ENCODE results near the gene STRBP.

The STRBP gene

DNA sequence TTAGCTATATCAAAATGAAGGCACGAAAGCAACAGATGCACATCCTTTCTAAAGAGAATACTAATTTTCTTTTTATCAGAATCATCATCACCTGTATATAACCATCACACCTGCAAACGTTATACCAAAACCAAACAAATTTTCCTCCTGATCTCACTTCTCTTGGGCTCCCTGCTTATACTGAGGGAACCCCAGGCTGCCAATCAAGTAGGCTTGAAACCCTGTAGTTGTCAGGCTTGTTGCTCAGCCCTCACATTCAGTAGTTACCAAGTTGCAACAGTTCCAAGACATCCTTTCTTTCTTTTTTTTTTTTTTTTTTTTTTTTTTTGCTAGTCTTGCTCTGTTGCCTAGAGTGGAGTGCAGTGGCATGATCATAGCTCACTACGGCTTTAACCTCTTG is 12.7 kb downstream of the STRBP start:
- Histone ChIP-seq H3K4me2 (ENCODE audit: insufficient read depth, low read length) (no peak overlapping the region), H3K27ac (ENCODE audit: low read length) (no peak overlapping the region), H3K9me3 (ENCODE audit: insufficient read depth, low read length, severe bottlenecking) (no peaks in the 10 kb centered on the region), H4K20me1 (ENCODE audit: insufficient read depth, low read length) (peaks cover 6% of the 10 kb centered on the region; the same call in 1 of the 2 replicates), H3K79me2 (ENCODE audit: insufficient read depth, low read length) (peaks cover 57% of the 10 kb centered on the region), H3K4me1 (ENCODE audit: insufficient read depth, low read length) (no peaks in the 10 kb centered on the region), H3K27me3 (ENCODE audit: insufficient read depth, low read length, poor library complexity) (no peaks in the 10 kb centered on the region), H3K36me3 (ENCODE audit: insufficient read depth, low read length) (no peaks in the 10 kb centered on the region), H2AFZ (ENCODE audit: low read depth, low read length) (no peak overlapping the region), H3K4me3 (ENCODE audit: low read depth in 1 of 2, low read length in 2 of 2) (no peak overlapping the region), H3K9ac (ENCODE audit: low read depth, low read length) (no peak overlapping the region)
- ATAC-seq (ENCODE audit: insufficient read depth, low read depth), result no peak
- TF ChIP-seq, protein P1, sequence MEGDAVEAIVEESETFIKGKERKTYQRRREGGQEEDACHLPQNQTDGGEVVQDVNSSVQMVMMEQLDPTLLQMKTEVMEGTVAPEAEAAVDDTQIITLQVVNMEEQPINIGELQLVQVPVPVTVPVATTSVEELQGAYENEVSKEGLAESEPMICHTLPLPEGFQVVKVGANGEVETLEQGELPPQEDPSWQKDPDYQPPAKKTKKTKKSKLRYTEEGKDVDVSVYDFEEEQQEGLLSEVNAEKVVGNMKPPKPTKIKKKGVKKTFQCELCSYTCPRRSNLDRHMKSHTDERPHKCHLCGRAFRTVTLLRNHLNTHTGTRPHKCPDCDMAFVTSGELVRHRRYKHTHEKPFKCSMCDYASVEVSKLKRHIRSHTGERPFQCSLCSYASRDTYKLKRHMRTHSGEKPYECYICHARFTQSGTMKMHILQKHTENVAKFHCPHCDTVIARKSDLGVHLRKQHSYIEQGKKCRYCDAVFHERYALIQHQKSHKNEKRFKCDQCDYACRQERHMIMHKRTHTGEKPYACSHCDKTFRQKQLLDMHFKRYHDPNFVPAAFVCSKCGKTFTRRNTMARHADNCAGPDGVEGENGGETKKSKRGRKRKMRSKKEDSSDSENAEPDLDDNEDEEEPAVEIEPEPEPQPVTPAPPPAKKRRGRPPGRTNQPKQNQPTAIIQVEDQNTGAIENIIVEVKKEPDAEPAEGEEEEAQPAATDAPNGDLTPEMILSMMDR (IDR thresholded peaks at IDR 0.05; ENCODE audit: borderline replicate concordance, extremely low read depth, low read length, poor library complexity, severe bottlenecking), result no peak
- TF ChIP-seq EZH2 (IDR thresholded peaks at IDR 0.05; ENCODE audit: borderline replicate concordance, low read depth, low read length, severe bottlenecking), result no peak
- no peak for DNase-seq

DNA sequence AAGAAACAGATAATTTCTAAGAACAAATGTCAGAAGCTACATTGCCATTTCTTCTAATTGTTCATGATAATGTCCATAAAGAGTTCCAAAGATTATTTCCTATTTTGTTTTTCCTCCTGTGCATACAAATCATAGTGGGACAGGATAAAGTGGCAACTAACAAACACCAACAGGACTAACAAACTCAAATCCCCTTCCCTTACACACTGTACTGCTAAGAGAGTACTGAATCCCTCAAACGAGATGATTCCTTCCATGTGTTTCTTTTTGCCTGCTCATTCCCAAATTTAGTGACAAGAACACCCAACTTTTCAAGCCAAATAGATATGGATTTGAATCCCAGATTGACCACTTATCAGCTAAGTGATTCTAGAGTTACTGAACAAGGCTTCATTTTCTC is 15.2 kb downstream of the STRBP start:
- no peaks in the 10 kb centered on the region for H3K27me3 ChIP-seq (ENCODE audit: insufficient read depth, low read length, poor library complexity)
- no peak for DNase-seq
- H3K27ac ChIP-seq (ENCODE audit: low read length), result no peak overlapping the region
- ATAC-seq (ENCODE audit: insufficient read depth, low read depth), result no peak
- H3K4me3 ChIP-seq (ENCODE audit: low read depth in 1 of 2, low read length in 2 of 2), result no peak overlapping the region
- H3K36me3 ChIP-seq (ENCODE audit: insufficient read depth, low read length), result no peaks in the 10 kb centered on the region
- H3K4me1 ChIP-seq (ENCODE audit: insufficient read depth, low read length), result no peaks in the 10 kb centered on the region
- H3K4me2 ChIP-seq (ENCODE audit: insufficient read depth, low read length), result no peak overlapping the region
- H3K9ac ChIP-seq (ENCODE audit: low read depth, low read length), result no peak overlapping the region
- H3K79me2 ChIP-seq (ENCODE audit: insufficient read depth, low read length), result peaks cover 55% of the 10 kb centered on the region
- H2AFZ ChIP-seq (ENCODE audit: low read depth, low read length), result no peak overlapping the region
- no peaks in the 10 kb centered on the region for H3K9me3 ChIP-seq (ENCODE audit: insufficient read depth, low read length, severe bottlenecking)
- peaks cover 5% of the 10 kb centered on the region; the same call in 1 of the 2 replicates for H4K20me1 ChIP-seq (ENCODE audit: insufficient read depth, low read length)
- TF ChIP-seq EZH2 (IDR thresholded peaks at IDR 0.05; ENCODE audit: borderline replicate concordance, low read depth, low read length, severe bottlenecking), result no peak
- TF ChIP-seq, protein P1 (IDR thresholded peaks at IDR 0.05; ENCODE audit: borderline replicate concordance, extremely low read depth, low read length, poor library complexity, severe bottlenecking), result no peak

DNA sequence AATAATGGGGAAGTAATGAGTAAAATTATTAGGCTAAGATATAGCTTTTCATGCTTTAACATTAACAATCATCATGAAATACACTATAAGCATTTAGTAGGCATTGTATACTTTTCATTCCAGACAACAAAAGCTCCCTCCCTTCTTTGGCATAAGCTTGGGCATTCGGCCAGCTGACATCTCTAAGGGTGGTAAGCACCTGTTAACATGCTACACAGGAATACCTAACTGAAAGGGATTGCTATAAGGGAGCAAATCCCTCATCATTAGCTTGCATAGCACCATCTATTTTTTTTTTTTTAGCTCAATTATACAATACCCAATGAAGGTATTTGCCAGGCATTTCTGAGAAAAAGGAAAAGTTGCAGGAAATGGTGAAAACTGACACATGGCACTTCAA is 16.6 kb downstream of the STRBP start:
- Histone ChIP-seq H4K20me1 (ENCODE audit: insufficient read depth, low read length) (peaks cover 9% of the 10 kb centered on the region; the same call in 1 of the 2 replicates), H3K4me3 (ENCODE audit: low read depth in 1 of 2, low read length in 2 of 2) (no peak overlapping the region), H3K79me2 (ENCODE audit: insufficient read depth, low read length) (peaks cover 44% of the 10 kb centered on the region), H3K27ac (ENCODE audit: low read length) (no peak overlapping the region), H3K9me3 (ENCODE audit: insufficient read depth, low read length, severe bottlenecking) (no peaks in the 10 kb centered on the region), H3K36me3 (ENCODE audit: insufficient read depth, low read length) (no peaks in the 10 kb centered on the region), H3K4me1 (ENCODE audit: insufficient read depth, low read length) (no peaks in the 10 kb centered on the region), H3K4me2 (ENCODE audit: insufficient read depth, low read length) (no peak overlapping the region), H3K9ac (ENCODE audit: low read depth, low read length) (no peak overlapping the region), H2AFZ (ENCODE audit: low read depth, low read length) (no peak overlapping the region), H3K27me3 (ENCODE audit: insufficient read depth, low read length, poor library complexity) (no peaks in the 10 kb centered on the region)
- DNase-seq (no peak), ATAC-seq (ENCODE audit: insufficient read depth, low read depth) (no peak)
- no peak for TF ChIP-seq EZH2 (IDR thresholded peaks at IDR 0.05; ENCODE audit: borderline replicate concordance, low read depth, low read length, severe bottlenecking)
- TF ChIP-seq, protein P1 (IDR thresholded peaks at IDR 0.05; ENCODE audit: borderline replicate concordance, extremely low read depth, low read length, poor library complexity, severe bottlenecking), result no peak

DNA sequence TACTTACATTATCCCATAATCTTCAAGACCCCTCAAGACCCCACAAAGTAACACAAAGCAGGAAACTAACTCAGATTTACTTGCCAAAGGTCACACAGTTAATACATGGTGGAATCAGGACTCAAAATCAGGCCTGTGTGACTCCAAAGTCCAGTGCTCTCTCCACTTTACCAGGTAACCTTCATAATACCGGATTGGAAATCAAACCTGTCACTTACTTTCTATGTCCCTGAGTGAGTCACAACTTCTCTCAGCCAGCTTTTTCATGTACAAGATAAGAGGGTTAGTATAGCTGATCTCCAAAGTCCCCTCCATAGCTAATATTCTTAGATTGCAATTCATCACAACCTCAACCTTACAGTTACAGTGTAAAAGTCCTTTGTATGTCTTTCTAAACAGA is 17.1 kb downstream of the STRBP start:
- Histone ChIP-seq H3K27ac (ENCODE audit: low read length) (no peak overlapping the region), H3K27me3 (ENCODE audit: insufficient read depth, low read length, poor library complexity) (no peaks in the 10 kb centered on the region), H3K4me3 (ENCODE audit: low read depth in 1 of 2, low read length in 2 of 2) (no peak overlapping the region), H3K4me2 (ENCODE audit: insufficient read depth, low read length) (no peak overlapping the region), H3K9me3 (ENCODE audit: insufficient read depth, low read length, severe bottlenecking) (no peaks in the 10 kb centered on the region), H3K9ac (ENCODE audit: low read depth, low read length) (no peak overlapping the region), H2AFZ (ENCODE audit: low read depth, low read length) (no peak overlapping the region), H3K36me3 (ENCODE audit: insufficient read depth, low read length) (no peaks in the 10 kb centered on the region), H3K79me2 (ENCODE audit: insufficient read depth, low read length) (peaks cover 41% of the 10 kb centered on the region), H4K20me1 (ENCODE audit: insufficient read depth, low read length) (peaks cover 9% of the 10 kb centered on the region; the same call in 1 of the 2 replicates), H3K4me1 (ENCODE audit: insufficient read depth, low read length) (no peaks in the 10 kb centered on the region)
- DNase-seq (no peak), ATAC-seq (ENCODE audit: insufficient read depth, low read depth) (no peak)
- no peak for TF ChIP-seq EZH2 (IDR thresholded peaks at IDR 0.05; ENCODE audit: borderline replicate concordance, low read depth, low read length, severe bottlenecking)
- TF ChIP-seq, protein P1 (IDR thresholded peaks at IDR 0.05; ENCODE audit: borderline replicate concordance, extremely low read depth, low read length, poor library complexity, severe bottlenecking), result no peak
